Psoas muscle (tissue), 8 donors: ENCODE data around the gene TTLL9. TPM values are rescaled to one million over a fixed set of nuclear protein-coding genes. Genes with fewer than 3 reads are reported as not detected.

Experiments used
- ATAC-seq, 4 donors: fragments of 200-7000 bp; cut with Tn5 transposase; one replicate each; pipeline ENCODE4 v1.9.1; 2020; ENCODE audit warnings: moderate library complexity in 3 of 4, mild to moderate bottlenecking in 2 of 4
- DNase-seq, 2 donors: peaks; one replicate each; pipeline ENCODE4 v3.0.0-alpha.2; 2020
- H3K27ac ChIP-seq: fragments of 200-600 bp; one replicate; pipeline ENCODE4 v1.8.0; 2022
- H3K27me3 ChIP-seq, 3 donors: fragments of 200-600 bp in 1 of 3; one replicate each; pipeline versions ENCODE4 v1.6.1 to v1.8.0; 2013 to 2022; ENCODE audit warnings: low read length in 2 of 3, mild to moderate bottlenecking in 2 of 3, moderate library complexity in 1 of 3; ENCODE audit not compliant: insufficient read depth in 3 of 3
- H3K36me3 ChIP-seq, 2 donors: fragments of 200-600 bp in 1 of 2; one replicate each; pipeline versions ENCODE4 v1.6.1 to v1.8.0; 2013 to 2022; ENCODE audit warnings: low read depth in 1 of 2, mild to moderate bottlenecking in 1 of 2, moderate library complexity in 1 of 2; ENCODE audit not compliant: insufficient read depth in 1 of 2
- H3K4me1 ChIP-seq: fragments of 200-600 bp; one replicate; pipeline ENCODE4 v1.8.0; 2022
- H3K4me3 ChIP-seq: fragments of 200-600 bp; one replicate; pipeline ENCODE4 v1.8.0; 2022; ENCODE audit warnings: mild to moderate bottlenecking
- H3K9me3 ChIP-seq: fragments of 200-600 bp; one replicate; pipeline ENCODE4 v1.8.0; 2022
- CTCF ChIP-seq: fragments of 200-600 bp; IDR thresholded peaks from one replicate; pipeline ENCODE4 v1.8.0; 2022; ENCODE audit warnings: antibody characterized with exemption
- WGBS, 3 donors: extraction: QIAGEN DNeasy Blood & Tissue Kit; methylation state at CpG; one replicate each; pipeline versions ENCODE4 v1.1.6 to v1.1.7; 2013; 5-methylcytosine and 5-hydroxymethylcytosine counted together
- intact Hi-C, 2 donors: fragments of 100-400 bp; cut with DNase I; formaldehyde crosslinking; loops; one replicate each; pipeline versions ENCODE4 v1.11.0 to v1.14.2; 2022
- polyA plus RNA-seq, 3 donors: library from polyadenylated mRNA; stranded (reverse); fragments of 200-250 nt; gene quantifications; one replicate each; pipeline ENCODE4 v1.2.3, GENCODE V29; 2013
- total RNA-seq, 4 donors: library from RNA; stranded (reverse); fragmentation: NEBNext Ultra II Directional in 2 of 4; extraction: Animal tissue kit (Norgen Biotek cat#: 25700) in 2 of 4; gene quantifications; one replicate each; pipeline versions ENCODE4 v1.2.1 to v1.2.4, GENCODE V29; 2021 to 2023
- donor health status: healthy with polysubstance abuse.
- donor health status: DM: no; HTN: no; CAD: no; lungs with moderate emphysema.
- donor health status: Bipolar disorder and iron deficiency.
- donor health status: healthy.
- donor health status: DM: yes; HTN: yes; CAD: no.
- donor health status: DM: no; HTN: no; CAD: no.
- donor health status: DM: no; HTN: no; CAD: no.
- donor health status: DM: yes; HTN: yes; CAD: no.

Gene TTLL9
- total and polyA plus RNA-seq, 7 donors = 0.01 TPM; not detected in 6

GRCh38 chr20:31934491-31934890 is 64.1 kb downstream of the TTLL9 start:
- WGBS, 3 donors = 86 to 91% (median 88%) methylated on average over 14 of the region's 14 CpGs
- H3K4me3 ChIP-seq = no peak overlapping the region
- no peaks in the 10 kb centered on the region for H3K9me3 ChIP-seq
- intact Hi-C loops = no loop called here
- no peaks in the 10 kb centered on the region for H3K36me3 ChIP-seq
- H3K27me3 ChIP-seq = no peaks in the 10 kb centered on the region
- ATAC-seq (no peak), DNase-seq (no peak)
- no peaks in the 10 kb centered on the region for H3K4me1 ChIP-seq
- H3K27ac ChIP-seq = no peak overlapping the region
- no peak for TF ChIP-seq CTCF

GRCh38 chr20:31934968-31935764 is 64.7 kb downstream of the TTLL9 start:
- H3K4me3 ChIP-seq = no peak overlapping the region
- H3K27me3 ChIP-seq = no peaks in the 10 kb centered on the region
- H3K4me1 ChIP-seq = no peaks in the 10 kb centered on the region
- intact Hi-C loops = no loop called here
- no peak for DNase-seq
- TF ChIP-seq CTCF = no peak
- H3K27ac ChIP-seq = no peak overlapping the region
- no peaks in the 10 kb centered on the region for H3K9me3 ChIP-seq
- ATAC-seq = no peak
- no peaks in the 10 kb centered on the region for H3K36me3 ChIP-seq
- WGBS, 3 donors = 60 to 68% (median 66%) methylated on average over 8 of the region's 8 CpGs

GRCh38 chr20:31936420-31936819 is 66.0 kb downstream of the TTLL9 start:
- DNase-seq (no peak), ATAC-seq (no peak)
- Histone ChIP-seq H3K4me1 (no peaks in the 10 kb centered on the region), H3K27ac (no peak overlapping the region), H3K36me3 (no peaks in the 10 kb centered on the region), H3K9me3 (no peaks in the 10 kb centered on the region), H3K27me3 (no peaks in the 10 kb centered on the region), H3K4me3 (no peak overlapping the region)
- intact Hi-C loops = no loop called here
- no peak for TF ChIP-seq CTCF
- 77 to 80% (median 78%) methylated on average over 4 of the region's 4 CpGs for WGBS, 3 donors

- intact Hi-C loops = no loop called here
- 30 to 60% (median 30%) methylated on average over 1 of the region's 1 CpG for WGBS, 3 donors
- no peak for ATAC-seq
Observed at GRCh38 chr20:31937820-31938219, 67.4 kb downstream of the TTLL9 start.

More at GRCh38 chr20:31937820-31938219, 67.4 kb downstream of the TTLL9 start:
- Histone ChIP-seq H3K27ac (no peak overlapping the region), H3K9me3 (no peaks in the 10 kb centered on the region), H3K36me3 (no peaks in the 10 kb centered on the region), H3K27me3 (no peaks in the 10 kb centered on the region), H3K4me1 (peaks cover under 1% of the 10 kb centered on the region), H3K4me3 (no peak overlapping the region)
- TF ChIP-seq CTCF = no peak
- DNase-seq = no peak
